ENCODE data around the gene CDK1. TPM values are rescaled to one million over a fixed set of nuclear protein-coding genes. Genes with fewer than 3 reads are reported as not detected.

Gene CDK1
- total RNA-seq, 1 experiment from 2014 or later, result 78.9 TPM

GRCh38 chr10:60747817-60748469, 30.3 kb upstream of the CDK1 start:
- DNase-seq, result no peak
- peaks cover 10% of the 10 kb centered on the region in 2 experiments for H3K4me1 Mint-ChIP-seq
- no peak overlapping the region for H4K91ac ChIP-seq (ENCODE audit: insufficient read length, low read depth, low read length)
- H3K9ac ChIP-seq (ENCODE audit: extremely low read depth, insufficient read length, low read length), result no peak overlapping the region
- no peak overlapping the region for H3K27ac ChIP-seq (ENCODE audit: insufficient read length, low read depth, low read length)
- WGBS (ENCODE audit: extremely low coverage, insufficient read length, low lambda C conversion rate), result no CpG with 5 or more reads among the region's 2 CpGs
- H3T11ph ChIP-seq (ENCODE audit: low read length), result no peak overlapping the region
- no peaks in the 10 kb centered on the region for H3K23me2 ChIP-seq (ENCODE audit: insufficient read length, low read depth, low read length, poor library complexity, severe bottlenecking)
- no peaks in the 10 kb centered on the region for H3K79me1 ChIP-seq (ENCODE audit: insufficient read depth, low read depth, low read length, poor library complexity, severe bottlenecking)
- no peak overlapping the region for H2BK15ac ChIP-seq (ENCODE audit: low read depth, low read length)
- no peak overlapping the region for H3K4ac ChIP-seq (ENCODE audit: low read depth, low read length)
- H4K5ac ChIP-seq (ENCODE audit: insufficient read length, low read depth, low read length), result no peak overlapping the region
- no peak overlapping the region for H3K4me2 ChIP-seq (ENCODE audit: insufficient read depth, insufficient read length, low read length)
- no peak overlapping the region for H2BK120ac ChIP-seq (ENCODE audit: low read depth, low read length, poor library complexity, severe bottlenecking)
- no peaks in the 10 kb centered on the region for H3K9me3 Mint-ChIP-seq
- no peaks in the 10 kb centered on the region for H3K9me3 ChIP-seq (ENCODE audit: control insufficient read depth, low read depth, low read length)
- no peak for TF ChIP-seq CTCF (conservative IDR thresholded peaks at IDR 0.05)
- H3K27me3 Mint-ChIP-seq (ENCODE audit: low read depth), result no peaks in the 10 kb centered on the region
- no peaks in the 10 kb centered on the region for H3K4me1 ChIP-seq (ENCODE audit: insufficient read depth, low read length)
- peak overlapping the region in 1 of 3 experiments; percentile 71; a peak in 1 of 7 replicates for H3K27ac Mint-ChIP-seq
- H2BK5ac ChIP-seq (ENCODE audit: insufficient read length, low read length), result no peak overlapping the region
- no peak overlapping the region for H2BK20ac ChIP-seq (ENCODE audit: low read depth, low read length, poor library complexity, severe bottlenecking)
- H3K79me2 ChIP-seq (ENCODE audit: insufficient read depth, low read length), result no peaks in the 10 kb centered on the region
- no peaks in the 10 kb centered on the region for H3K27me3 ChIP-seq (ENCODE audit: insufficient read depth, low read length)
- no peak overlapping the region for H2AK5ac ChIP-seq (ENCODE audit: insufficient read length, low read length)
- no peak overlapping the region for H2AFZ ChIP-seq (ENCODE audit: low read length)
- H2BK12ac ChIP-seq (ENCODE audit: insufficient read length, low read depth, low read length), result no peak overlapping the region
- H3K18ac ChIP-seq (ENCODE audit: insufficient read length, low read depth, low read length), result no peak overlapping the region
- no peaks in the 10 kb centered on the region for H3K36me3 Mint-ChIP-seq (ENCODE audit: insufficient read depth in 1 of 3, low read depth in 3 of 3)
- no peak overlapping the region for H3K4me3 Mint-ChIP-seq
- H3K56ac ChIP-seq (ENCODE audit: insufficient read length, low read depth, low read length), result no peak overlapping the region
- H4K20me1 ChIP-seq (ENCODE audit: control insufficient read depth, insufficient read depth, insufficient read length), result no peaks in the 10 kb centered on the region
- H3K23ac ChIP-seq (ENCODE audit: insufficient read length, low read depth, low read length), result no peak overlapping the region
- H3K14ac ChIP-seq (ENCODE audit: insufficient read depth, low read length), result no peak overlapping the region
- H4K8ac ChIP-seq (replicated peaks; ENCODE audit: insufficient read length, low read depth, low read length), result no peak overlapping the region
